Kidney glomerular epithelial cell (primary cell): ENCODE measurements around the gene SPIRE1.
"Not testable (repeated sequence)": the region's sequence is repeated elsewhere in the genome, so short reads cannot be mapped to it uniquely, and the experiment has no call there.

Experiments
- DNase-seq: peaks from one replicate; lab custom pipeline; 2025; lab: John Stamatoyannopoulos, UW

The SPIRE1 gene

DNA sequence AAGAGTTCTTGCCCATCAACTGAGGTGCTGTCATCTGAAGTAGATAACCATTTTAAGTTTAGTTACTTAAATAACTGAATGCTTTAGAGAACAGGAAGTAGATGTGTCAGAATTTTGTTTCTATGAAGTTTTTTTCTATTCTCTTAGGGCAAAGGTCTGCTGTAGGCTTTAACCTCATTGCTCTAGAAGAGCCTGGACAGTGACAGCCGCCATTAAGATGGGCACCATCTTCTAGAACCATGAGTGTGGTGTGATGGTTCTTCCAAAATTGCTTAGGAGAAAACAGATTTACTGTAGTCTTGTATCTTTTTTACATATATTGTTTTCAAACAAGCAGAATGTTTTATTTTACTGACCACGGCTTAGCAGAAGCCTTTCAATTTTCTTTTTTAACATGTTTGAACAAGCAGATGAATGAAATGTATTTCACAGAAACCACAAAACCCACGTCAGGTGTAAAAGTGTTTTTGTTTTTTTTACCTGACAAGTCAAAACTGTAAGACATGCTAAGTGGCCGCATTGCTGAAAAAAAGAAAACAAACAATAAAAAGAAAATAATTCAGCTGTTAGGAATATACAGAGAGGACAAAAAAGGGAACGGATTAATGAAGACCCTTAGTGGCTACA, 172.3 kb downstream of the SPIRE1 start:
- no peak for DNase-seq

DNA sequence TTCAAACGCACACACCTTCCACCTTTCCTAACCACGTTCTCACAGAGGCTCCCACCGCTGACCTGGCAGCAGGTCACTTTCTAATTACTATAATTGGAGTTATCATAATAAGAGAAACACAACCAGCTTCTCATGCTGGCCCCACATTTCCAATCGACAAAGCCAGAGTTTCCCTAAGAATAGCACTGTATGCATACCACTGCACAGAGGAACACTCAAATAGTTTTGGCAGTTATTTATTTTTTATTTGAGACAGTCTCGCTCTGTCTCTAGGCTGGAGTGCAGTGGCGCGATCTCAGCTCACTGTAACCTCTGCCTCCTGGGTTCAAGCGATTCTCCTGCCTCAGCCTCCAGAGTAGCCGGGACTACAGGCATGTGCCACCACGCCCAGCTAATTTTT, 176.0 kb downstream of the SPIRE1 start:
- not testable (repeated sequence) for DNase-seq

DNA sequence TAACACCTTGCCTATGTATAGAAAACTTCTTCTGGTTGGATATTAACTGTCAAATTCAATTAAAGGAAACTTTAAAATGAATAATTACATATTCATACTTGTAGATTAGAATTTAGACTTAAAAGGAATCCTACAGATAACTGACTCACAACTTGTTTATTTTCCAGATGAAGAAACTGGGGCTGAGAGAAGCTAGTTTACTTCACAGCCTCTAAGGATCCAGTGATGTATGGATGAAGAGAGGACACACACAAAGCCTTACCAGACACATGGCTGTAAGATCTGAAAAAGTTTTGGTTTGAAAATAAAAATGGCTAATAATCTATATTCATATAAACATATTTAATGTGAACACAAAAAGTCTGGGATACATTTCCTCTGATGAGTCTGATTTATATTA, 177.9 kb downstream of the SPIRE1 start:
- no peak for DNase-seq

DNA sequence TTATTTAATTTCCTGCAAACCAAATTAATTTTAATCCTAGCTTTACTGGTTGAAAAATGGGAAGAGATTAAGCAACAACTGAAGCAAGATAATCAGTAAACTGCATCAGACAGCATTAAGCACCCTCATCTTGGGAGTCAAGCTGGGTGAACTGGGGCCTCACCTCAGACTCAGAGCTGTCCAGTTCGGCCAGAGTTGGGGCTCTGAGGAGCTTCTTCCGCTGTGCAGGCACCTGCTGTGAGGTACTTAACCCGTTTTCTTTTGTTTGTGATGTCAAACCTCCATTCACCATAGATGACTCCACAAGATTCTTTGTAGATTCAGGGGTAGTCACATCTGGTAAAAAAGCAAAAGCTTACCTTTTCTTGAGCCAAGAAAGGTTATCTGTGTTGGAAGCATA, 178.4 kb downstream of the SPIRE1 start:
- DNase-seq, result no peak

- no peak for DNase-seq
Observed at GRCh38 chr18:12478269-12479047, 179.4 kb downstream of the SPIRE1 start.

GRCh38 chr18:12477606-12478005, 180.3 kb downstream of the SPIRE1 start:
- DNase-seq, result no peak

DNA sequence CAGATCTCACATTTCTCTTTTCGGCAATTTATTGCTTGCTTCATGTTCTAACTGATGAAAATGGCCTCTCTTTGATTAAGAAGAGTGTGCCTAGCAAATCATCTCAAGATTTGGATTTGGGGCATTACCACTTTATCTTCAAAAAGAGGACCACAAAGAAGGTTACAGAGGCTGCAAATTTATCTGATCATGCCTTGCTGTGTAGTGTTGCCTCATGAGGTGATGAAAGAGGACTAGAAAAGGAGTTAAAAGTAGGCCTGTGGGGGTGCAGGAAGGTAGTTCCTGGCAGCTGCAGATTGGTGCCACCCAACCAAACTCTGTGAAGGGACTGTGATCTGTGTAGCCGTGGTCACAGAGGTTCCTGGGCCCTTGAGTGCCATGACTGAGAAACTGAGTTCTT, 181.0 kb downstream of the SPIRE1 start:
- DNase-seq, result no peak

DNA sequence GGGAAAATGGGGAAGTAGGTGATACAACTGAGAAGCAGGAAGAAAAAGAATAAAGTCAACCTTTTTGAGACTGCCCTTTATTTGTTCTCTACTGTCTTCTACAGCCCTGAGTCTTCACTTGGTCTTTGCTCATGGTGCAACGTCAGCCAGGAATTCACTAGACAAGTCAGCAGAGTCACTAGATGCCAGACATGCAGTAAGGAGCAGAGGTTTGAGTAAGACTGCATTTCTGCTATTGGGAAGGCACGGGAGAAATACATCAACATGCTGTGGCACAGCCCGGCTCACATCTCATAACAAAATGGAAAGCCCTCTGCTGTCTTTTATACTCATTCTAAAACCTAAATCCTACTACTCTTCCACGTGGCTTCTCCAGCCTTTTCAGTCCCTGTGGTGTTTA, 183.0 kb downstream of the SPIRE1 start:
- DNase-seq, result no peak

DNA sequence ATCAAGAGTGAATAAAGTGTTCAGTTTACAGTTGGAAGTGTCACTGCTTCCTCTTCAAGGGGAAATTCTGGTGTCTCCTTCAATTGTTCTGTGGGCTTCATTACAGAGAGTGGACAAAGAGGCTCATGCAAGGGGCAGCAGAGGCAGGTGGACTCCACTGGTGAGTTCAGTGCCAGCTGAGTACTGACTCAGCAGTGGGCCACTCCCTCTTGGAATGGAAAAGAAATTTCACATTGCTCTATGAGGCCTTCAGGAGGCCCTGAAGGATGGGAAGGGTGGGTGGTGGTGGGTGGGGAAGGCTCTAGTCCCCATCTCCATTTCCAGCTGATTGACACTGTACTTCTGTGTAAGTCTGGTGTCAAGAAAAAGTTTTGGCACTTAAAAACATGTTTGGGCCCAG, 183.8 kb downstream of the SPIRE1 start:
- DNase-seq, result no peak

DNA sequence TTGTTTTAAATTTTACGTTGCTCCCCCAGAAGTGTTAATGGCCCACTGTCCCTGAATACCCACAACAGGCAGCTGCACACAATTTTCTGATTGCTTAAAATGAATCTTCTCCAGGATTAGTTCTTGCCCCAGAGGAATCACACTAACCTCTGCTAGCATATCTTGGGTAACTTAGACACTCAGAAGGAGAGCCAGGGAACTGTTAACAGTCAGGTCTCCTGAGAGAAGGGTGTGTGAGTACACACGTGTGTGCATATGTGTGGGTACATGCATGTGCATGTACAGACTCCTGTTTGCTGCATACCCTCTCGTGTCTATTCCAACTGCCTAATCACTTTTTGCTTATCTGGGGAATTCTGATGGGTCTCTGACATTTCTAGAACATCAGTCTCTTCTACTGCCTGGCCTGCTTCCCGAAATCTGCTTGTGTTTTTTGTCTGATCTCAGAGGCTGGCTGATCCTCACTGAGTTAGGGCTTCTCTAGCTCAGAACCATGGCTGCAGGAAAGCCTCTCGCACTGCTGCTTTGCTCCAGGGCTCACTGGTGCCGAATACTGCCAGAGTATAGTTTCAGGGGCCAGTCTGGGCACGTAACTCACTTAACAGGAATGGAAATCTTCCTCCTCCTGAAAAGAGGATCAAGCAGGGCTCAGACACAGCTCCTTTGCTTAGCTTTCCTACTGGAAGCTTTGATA, 187.4 kb downstream of the SPIRE1 start:
- DNase-seq, result no peak

- no peak for DNase-seq
Observed at GRCh38 chr18:12468445-12468844, 189.5 kb downstream of the SPIRE1 start.

DNA sequence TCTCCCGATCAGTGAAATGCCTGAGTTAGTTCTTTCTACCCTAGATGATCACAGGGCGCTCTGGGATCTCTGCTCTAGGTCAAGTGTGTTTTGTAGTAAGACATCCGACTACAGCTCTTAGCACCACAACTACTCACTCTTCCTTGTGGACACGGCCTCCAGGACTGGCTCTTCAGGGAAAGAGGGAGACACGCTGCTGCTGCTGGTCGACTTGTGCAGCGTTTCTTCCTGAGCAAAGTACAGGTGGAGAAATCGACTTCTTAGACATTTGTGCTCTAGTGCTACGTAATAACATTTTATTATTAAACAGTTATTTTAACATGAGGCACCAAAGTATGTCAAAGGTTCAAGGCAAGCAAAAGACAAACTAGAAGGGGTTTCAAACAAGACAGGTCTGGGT, 193.2 kb downstream of the SPIRE1 start:
- no peak for DNase-seq

- DNase-seq, result no peak
Observed at GRCh38 chr18:12463191-12463590, 194.7 kb downstream of the SPIRE1 start.

DNA sequence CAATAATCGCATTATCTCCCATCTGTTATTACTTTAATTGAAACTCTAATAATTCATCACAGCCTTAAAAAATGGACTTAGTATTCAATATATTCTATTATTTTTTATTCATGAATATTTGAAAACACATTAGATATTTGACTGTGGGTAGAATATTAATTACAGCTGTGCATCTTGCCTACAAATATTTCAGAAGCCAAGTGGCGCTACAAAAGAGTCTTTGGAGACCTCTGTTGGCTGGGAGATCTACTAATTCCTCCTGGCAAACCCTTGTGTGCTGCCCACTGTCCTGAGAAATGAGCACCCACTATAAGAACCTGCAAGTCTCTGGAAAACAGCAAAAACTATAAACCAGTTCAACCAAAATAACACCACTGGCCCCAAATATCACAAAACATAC, 195.7 kb downstream of the SPIRE1 start:
- DNase-seq, result no peak

DNA sequence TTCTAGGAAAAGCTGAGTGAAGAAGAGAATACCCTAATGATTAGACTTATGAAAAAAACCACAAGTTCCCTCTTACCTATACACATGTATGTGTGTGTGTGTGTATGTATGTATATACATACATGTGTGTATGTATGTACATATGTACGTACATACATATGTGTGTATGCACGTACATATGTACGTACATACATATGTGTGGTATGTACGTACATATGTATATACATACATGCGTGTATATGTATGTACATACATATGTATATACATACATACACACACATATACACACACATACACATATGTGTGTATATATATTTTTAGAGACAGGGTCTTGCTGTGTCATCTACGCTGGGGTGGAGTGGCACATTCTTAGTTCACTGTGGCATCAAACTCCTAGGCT, 196.6 kb downstream of the SPIRE1 start:
- DNase-seq, result no peak

GRCh38 chr18:12460874-12461273, 197.0 kb downstream of the SPIRE1 start:
- DNase-seq, result no peak

GRCh38 chr18:12458771-12459170, 199.1 kb downstream of the SPIRE1 start:
- DNase-seq, result no peak

GRCh38 chr18:12456441-12456840, 201.5 kb downstream of the SPIRE1 start:
- DNase-seq, result no peak

- no peak for DNase-seq
Observed at GRCh38 chr18:12455496-12455895, 202.4 kb downstream of the SPIRE1 start.

DNA sequence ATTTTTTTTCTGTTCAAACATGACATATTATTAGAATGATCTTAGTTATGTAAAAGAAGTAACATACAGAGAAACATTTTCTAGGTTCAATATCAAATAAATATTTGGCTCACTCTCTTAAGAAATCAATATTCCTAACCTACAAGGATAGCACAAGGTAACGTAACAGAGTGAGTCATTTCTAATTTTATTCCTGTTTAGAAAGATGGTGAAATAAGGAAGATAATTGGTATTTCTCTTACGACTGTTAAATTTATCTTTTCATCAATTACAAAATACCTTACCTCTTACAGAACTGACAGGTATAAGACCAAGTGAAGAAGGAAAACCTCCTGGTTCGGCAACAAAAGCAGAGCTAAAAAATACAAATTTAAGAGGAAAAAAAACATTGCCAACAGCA, 205.1 kb downstream of the SPIRE1 start:
- no peak for DNase-seq

GRCh38 chr18:12451428-12451827, 206.5 kb downstream of the SPIRE1 start:
- DNase-seq, result no peak

- DNase-seq, result no peak
Observed at GRCh38 chr18:12449051-12449785, 208.7 kb downstream of the SPIRE1 start.

DNA sequence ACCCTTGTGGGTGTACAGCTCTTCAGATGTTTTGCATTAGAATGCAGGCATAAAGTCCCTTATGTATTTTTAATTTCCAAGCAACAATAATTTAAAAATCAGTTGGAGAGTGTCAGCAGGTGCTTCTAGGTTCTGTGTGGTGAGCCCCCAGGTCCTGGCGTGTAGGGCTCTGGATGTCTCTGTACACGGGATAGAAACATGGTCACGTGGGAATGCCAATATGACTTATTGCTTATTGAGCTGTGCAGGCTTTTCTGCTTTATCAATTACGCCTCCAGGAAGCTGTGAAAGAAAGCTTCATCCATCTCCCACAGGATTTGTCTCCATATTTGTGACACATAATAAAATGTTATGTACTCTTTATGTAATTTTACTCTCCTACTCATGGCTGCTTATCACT, 212.4 kb downstream of the SPIRE1 start:
- no peak for DNase-seq
